ENCODE results near the gene NLRC3.

GRCh38 chr16:3538222-3538621 is 39.0 kb downstream of the NLRC3 start:
- TF ChIP-seq POLR2A (IDR thresholded peaks at IDR 0.05) (no peak), CTCF (IDR thresholded peaks at IDR 0.05) (no peak)

Data from uterus (tissue), 2 donors.